Activated naive CD8-positive, alpha-beta T cell treated with anti-CD3 and anti-CD28 coated beads for 36 hours (primary cell): Measurements from ENCODE around the gene PLA2G12A. TPM values are rescaled to one million over a fixed set of nuclear protein-coding genes. Genes with fewer than 3 reads are reported as not detected.

ENCODE experiments used
- DNase-seq: peaks from one replicate; pipeline ENCODE4 v3.0.0; 2021
- H3K27ac Mint-ChIP-seq: one replicate; pipeline ENCODE4 v1.8.0; 2022; ENCODE audit warnings: mild to moderate bottlenecking, moderate library complexity, mixed read lengths
- H3K27me3 Mint-ChIP-seq: one replicate; pipeline ENCODE4 v1.8.0; 2022; ENCODE audit warnings: mild to moderate bottlenecking, mixed read lengths
- H3K36me3 Mint-ChIP-seq: one replicate; pipeline ENCODE4 v1.8.0; 2021; ENCODE audit warnings: mild to moderate bottlenecking, mixed read lengths
- H3K4me1 Mint-ChIP-seq: one replicate; pipeline ENCODE4 v1.8.0; 2021; ENCODE audit warnings: mixed read lengths
- H3K4me3 Mint-ChIP-seq: one replicate; pipeline ENCODE4 v1.8.0; 2022; ENCODE audit warnings: mild to moderate bottlenecking, moderate library complexity, mixed read lengths
- H3K9me3 Mint-ChIP-seq: one replicate; pipeline ENCODE4 v1.8.0; 2022; ENCODE audit warnings: mixed read lengths
- total RNA-seq, 2 experiments: library from RNA; stranded (reverse); gene quantifications; one replicate each; pipeline ENCODE4 v1.2.3, GENCODE V29; 2021

The PLA2G12A gene
- total RNA-seq, 2 experiments from 2014 or later, result 24.0 to 31.2 TPM

DNA sequence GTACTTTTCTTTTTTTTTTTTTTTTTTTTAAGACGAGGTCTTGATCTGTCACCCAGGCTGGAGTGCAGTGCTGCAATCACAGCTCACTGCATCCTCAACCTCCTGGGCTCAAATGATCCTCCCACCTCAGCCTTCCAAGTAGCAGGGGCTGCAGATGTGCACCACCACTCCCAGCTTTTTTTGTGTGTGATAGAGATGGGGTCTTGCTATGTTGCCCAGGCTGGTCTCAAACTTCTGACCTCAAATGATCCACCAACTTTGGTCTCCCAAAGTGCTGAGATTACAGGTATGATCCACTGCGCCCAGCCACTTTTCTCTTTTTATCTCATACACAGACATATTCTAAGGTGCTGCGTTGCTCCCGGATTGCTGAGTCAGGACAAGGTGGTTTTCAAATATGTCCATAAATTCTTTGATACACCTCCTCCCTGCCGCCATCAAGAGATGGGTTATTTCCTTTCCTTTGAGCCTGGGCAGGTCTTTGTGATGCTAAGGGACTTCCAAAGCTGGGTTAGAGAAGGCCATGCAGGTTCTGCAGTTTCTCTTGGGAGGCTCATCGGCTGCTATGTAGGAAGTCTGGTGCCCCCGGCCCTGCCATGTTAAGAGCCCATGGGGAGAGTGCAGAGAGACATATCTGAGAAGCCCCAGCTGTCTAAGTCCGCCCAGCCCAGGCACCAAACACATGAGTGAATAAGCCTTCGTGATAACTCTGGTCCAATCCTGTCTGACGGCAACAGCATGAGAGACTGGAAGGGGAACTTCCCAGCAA lies 8.4 kb upstream of the PLA2G12A start:
- Mint-ChIP-seq H3K9me3 (no peaks in the 10 kb centered on the region), H3K27me3 (peaks cover 4% of the 10 kb centered on the region), H3K4me3 (no peak overlapping the region), H3K36me3 (no peaks in the 10 kb centered on the region), H3K4me1 (no peaks in the 10 kb centered on the region), H3K27ac (no peak overlapping the region)
- no peak for DNase-seq

DNA sequence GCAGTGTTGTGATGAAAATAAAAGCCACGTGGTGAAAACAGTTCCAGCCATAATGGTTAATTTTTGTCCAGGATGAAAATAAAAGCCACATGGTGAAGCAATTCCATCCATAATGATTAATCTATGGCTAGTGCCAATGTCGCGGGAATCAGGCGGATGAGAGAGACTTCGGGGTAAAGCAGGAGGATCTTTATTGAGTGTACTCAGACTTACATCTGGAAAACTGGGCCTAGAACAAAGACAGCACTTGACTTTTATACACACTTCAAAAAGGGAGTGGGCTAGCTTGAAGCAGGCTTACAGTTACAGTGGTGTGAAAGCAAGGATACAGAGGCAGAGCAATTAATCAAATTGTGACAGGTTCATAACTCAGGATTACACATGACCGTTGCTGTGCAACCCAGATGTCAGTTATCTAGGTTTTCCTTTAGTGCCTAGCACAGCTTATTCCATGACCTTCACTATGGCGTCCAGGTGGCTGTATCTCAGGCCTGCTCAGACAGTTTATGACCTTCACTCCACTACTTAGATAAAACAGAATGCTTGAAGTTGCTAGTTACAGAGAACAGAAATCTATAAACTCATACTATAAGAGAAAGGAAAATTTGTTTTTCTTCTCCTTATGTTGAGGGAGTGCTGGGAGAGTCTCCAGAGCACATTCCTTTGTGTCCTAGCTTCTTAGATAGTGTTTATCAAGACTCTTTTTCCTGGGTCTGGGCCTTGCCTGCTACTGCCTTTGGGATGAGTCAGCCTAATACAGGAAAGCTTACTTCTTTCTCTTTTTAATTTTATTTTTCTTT lies 5.9 kb upstream of the PLA2G12A start:
- H3K4me3 Mint-ChIP-seq, result no peak overlapping the region
- H3K4me1 Mint-ChIP-seq, result no peaks in the 10 kb centered on the region
- no peak overlapping the region for H3K27ac Mint-ChIP-seq
- H3K27me3 Mint-ChIP-seq, result peaks cover 4% of the 10 kb centered on the region
- no peaks in the 10 kb centered on the region for H3K9me3 Mint-ChIP-seq
- DNase-seq, result no peak
- no peaks in the 10 kb centered on the region for H3K36me3 Mint-ChIP-seq

DNA sequence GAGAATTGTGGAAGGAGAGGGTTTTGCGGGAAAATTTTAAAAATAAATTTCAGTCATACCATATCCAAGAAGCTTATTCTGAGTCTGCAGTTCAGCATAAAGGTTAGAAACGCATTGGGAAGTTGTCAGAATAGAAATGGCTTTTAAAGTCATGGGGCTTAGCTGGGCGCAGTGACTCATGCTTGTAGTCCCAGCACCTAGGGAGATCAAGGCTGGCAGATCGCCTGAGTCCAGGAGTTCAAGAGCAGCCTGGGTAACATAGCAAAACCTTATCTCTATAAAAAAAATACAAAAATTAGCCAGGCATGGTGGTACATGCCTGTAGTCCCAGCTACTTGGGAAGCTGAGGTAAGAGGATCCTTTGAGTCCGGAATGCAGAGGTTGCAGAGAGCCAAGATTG lies 3.9 kb upstream of the PLA2G12A start:
- no peaks in the 10 kb centered on the region for H3K9me3 Mint-ChIP-seq
- no peak overlapping the region for H3K4me3 Mint-ChIP-seq
- H3K27ac Mint-ChIP-seq, result no peak overlapping the region
- H3K36me3 Mint-ChIP-seq, result no peaks in the 10 kb centered on the region
- no peak for DNase-seq
- H3K4me1 Mint-ChIP-seq, result peaks cover 4% of the 10 kb centered on the region
- H3K27me3 Mint-ChIP-seq, result peaks cover 4% of the 10 kb centered on the region

DNA sequence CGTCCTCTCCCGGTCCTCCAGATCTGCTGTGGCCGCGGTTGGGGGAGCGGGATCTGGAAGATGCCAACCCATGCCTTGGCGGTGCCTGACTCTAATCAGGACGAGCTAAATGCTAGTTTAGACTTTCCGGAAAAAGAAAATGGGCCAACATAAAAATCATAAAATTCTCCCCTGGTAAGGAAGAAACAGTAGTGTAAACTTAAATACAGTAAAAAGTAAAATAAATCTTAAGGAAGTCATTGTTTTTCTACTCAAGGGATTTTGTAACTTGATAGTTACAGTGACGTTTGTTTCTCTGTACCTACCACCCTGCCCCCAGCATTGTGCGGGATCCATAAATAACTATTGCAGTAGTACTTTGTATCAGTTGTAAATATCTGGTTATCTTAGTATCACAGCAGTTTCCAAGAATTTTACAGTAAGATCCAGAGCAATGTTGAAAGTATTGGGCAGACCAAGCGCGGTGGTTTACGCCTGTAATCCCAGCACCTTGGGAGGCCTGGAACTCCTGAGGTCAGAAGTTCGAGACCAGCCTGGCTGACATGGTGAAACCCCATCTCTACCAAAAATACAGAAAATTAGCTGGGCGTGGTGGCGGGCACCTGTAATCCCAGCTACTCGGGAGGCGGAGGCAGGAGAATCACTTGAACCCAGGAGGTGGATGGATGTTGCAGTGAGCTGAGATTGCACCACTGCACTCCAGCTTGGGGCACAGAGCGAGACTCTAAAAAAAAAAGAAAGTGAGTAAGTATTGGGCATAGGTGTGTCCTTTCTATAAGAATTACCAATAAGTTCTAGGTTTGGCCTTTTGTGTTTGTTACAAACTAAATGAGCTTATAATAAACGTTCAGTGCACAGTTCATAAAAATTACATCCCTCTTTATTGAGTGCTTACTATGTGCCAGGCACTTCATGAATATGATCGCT lies 1.0 kb upstream of the PLA2G12A start:
- H3K36me3 Mint-ChIP-seq, result peaks cover 6% of the 10 kb centered on the region

DNA sequence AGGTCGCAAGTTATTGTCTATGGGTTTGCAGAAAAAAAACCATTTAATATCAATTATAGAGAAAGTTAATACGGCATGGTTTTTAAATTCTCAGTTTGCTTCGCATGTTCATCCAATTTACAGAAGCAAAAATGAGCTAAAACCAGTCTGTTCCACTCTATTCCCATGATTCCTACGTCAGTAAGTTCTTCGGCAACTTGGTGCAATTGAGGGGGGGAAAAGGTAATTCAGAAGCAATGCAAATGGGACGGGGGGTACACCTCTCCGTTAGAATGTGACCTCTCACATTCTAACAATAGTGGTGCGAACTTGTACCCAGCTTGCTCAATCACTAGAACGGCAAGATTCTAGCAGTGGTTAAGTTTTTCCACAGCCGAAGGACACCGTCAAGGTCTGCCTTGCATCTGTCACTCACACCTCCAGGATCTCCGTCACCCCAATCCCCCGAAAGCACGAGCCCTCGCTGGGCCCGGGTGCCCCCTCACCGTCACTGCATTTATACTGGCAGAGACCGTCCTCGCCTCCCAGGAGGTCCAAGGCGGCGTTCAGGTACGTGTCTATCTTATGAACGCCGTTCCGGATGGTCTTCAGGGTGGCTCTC lies 653 bp downstream of the PLA2G12A start:
- peak; percentile 57 for DNase-seq

More for the DNA sequence above, 1.0 kb upstream of the PLA2G12A start:
- Mint-ChIP-seq H3K4me3 (peak overlapping the region; percentile 79), H3K27ac (peak overlapping the region; percentile 74), H3K27me3 (no peaks in the 10 kb centered on the region), H3K9me3 (no peaks in the 10 kb centered on the region), H3K4me1 (peaks cover 12% of the 10 kb centered on the region)
- no peak for DNase-seq

DNA sequence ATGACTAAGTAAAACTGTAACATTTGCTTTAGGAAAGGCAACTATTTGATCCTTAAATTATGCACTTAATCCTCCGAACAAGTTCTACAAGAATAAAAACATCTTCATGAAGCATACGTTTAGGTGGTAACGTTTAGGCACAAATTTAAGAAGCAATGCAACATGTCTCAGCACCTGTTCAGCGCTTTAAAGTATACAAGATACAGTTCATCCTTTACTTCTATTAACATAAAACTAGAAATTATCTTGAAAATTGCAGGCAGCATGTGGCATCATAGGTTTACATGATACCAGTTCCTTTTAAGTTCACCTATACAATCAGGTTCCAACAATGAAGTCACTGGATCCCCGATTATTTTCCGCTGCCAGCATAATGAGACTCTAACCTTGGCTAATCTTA lies 1.5 kb downstream of the PLA2G12A start:
- peaks cover 17% of the 10 kb centered on the region for H3K4me1 Mint-ChIP-seq
- no peaks in the 10 kb centered on the region for H3K27me3 Mint-ChIP-seq
- H3K9me3 Mint-ChIP-seq, result no peaks in the 10 kb centered on the region
- peaks cover 8% of the 10 kb centered on the region for H3K36me3 Mint-ChIP-seq
- no peak for DNase-seq
- H3K4me3 Mint-ChIP-seq, result peak overlapping the region; percentile 88
- no peak overlapping the region for H3K27ac Mint-ChIP-seq

More for the DNA sequence above, 653 bp downstream of the PLA2G12A start:
- peaks cover 17% of the 10 kb centered on the region for H3K4me1 Mint-ChIP-seq
- H3K27me3 Mint-ChIP-seq, result no peaks in the 10 kb centered on the region
- H3K36me3 Mint-ChIP-seq, result peaks cover 8% of the 10 kb centered on the region
- peak overlapping the region; percentile 88 for H3K4me3 Mint-ChIP-seq
- no peaks in the 10 kb centered on the region for H3K9me3 Mint-ChIP-seq
- peak overlapping the region; percentile 82 for H3K27ac Mint-ChIP-seq

DNA sequence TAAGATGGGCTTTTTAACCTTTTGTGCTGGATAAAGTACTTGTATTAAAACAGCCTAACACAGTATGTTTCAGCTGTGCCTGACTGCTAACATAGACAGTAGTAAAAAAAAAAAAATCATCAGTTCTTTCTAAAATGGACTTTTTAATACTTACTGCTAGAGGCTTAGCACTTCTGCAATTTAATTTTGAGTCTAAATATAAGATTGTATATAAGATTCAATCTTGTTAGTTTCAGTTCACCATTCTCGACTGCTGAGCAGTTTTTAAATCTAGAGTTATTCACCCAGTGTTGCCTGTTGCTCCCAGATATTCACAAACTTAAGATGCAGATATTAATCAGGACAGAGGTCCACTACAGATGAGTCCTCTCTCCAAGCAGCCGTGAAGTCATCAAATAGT lies 6.8 kb downstream of the PLA2G12A start:
- Mint-ChIP-seq H3K27me3 (no peaks in the 10 kb centered on the region), H3K9me3 (no peaks in the 10 kb centered on the region), H3K36me3 (peaks cover 16% of the 10 kb centered on the region), H3K4me3 (no peak overlapping the region), H3K4me1 (peaks cover 9% of the 10 kb centered on the region), H3K27ac (no peak overlapping the region)
- no peak for DNase-seq

DNA sequence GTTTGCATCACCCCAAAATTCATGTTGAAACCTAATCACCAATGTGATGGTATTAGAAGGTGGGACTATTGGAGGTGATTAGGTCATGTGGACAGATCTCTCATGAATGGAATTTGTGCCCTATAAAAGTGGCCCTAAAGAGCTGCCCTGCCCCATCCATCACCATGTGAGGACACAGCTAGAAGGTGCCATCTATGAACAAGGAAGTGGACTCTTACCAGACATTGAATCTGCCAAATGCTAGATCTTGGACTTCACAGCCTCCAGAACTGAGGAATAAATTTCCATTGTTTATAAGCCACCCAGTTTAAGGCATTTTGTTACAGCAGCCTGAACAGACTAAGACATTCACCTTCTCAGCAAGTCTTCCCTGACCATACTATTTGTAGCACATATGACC lies 7.5 kb downstream of the PLA2G12A start:
- H3K9me3 Mint-ChIP-seq, result no peaks in the 10 kb centered on the region
- DNase-seq, result no peak
- peaks cover 13% of the 10 kb centered on the region for H3K36me3 Mint-ChIP-seq
- H3K27me3 Mint-ChIP-seq, result no peaks in the 10 kb centered on the region
- no peak overlapping the region for H3K27ac Mint-ChIP-seq
- no peak overlapping the region for H3K4me3 Mint-ChIP-seq
- H3K4me1 Mint-ChIP-seq, result peaks cover 5% of the 10 kb centered on the region

DNA sequence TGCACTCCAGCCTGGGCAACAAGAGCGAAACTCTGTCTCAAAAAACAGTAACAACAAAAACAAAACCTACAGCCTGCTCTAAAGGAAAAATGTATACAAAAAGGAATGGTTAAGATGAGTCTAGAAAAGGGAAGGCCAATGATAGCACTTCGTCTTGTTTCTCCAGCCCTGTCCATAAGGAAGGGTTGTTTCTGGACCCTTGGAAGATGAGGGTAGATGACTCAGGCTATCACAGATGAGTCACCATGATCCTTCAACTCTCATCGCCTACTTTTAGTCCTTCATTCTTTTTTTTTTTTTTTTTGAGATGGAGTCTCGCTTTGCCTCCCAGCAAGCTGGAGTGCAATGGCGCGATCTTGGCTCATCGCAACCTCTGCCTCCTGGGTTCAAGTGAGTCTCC lies 8.8 kb downstream of the PLA2G12A start:
- peaks cover 6% of the 10 kb centered on the region for H3K4me1 Mint-ChIP-seq

DNA sequence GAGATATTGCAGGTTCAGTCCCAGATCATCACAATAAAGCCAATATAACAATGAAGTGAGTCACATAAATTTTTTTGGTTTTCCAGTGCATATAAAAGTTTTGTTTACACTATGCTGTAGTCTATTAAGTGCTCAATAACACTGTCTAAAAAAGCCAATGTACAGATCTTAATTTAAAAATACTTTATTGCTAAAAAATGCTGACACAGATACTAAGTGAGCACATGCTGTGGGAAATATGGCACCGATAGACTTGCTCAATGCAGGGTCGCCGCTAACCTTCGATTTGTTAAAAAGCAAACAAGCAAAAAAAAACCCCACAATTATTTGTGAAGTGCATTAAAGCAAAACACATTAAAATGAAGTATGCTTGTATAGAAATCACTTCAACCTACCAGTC lies 10.3 kb downstream of the PLA2G12A start:
- Mint-ChIP-seq H3K4me3 (no peak overlapping the region), H3K27ac (no peak overlapping the region), H3K36me3 (peaks cover 20% of the 10 kb centered on the region), H3K9me3 (no peaks in the 10 kb centered on the region), H3K27me3 (no peaks in the 10 kb centered on the region), H3K4me1 (peaks cover 7% of the 10 kb centered on the region)
- DNase-seq, result no peak

More for the DNA sequence above, 8.8 kb downstream of the PLA2G12A start:
- DNase-seq, result no peak
- Mint-ChIP-seq H3K4me3 (no peak overlapping the region), H3K27ac (no peak overlapping the region), H3K36me3 (peaks cover 20% of the 10 kb centered on the region), H3K27me3 (no peaks in the 10 kb centered on the region), H3K9me3 (no peaks in the 10 kb centered on the region)

DNA sequence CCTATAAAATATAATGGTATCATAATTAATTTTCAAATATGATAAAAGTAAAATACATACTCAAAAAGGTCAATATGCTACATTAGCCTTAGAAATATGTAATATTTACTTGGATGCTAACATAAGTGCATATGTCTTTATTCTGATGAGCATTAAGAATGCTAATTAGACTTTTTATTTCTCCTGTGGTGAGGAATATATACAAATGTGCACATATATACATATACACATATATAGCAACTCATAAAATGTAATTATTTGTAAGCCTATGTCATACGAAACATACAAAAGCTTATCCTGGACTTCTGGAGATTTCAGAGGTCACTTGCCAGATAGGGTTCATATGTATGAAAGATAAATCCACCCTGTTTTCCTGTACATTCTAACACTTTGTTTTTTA lies 11.1 kb downstream of the PLA2G12A start:
- Mint-ChIP-seq H3K4me1 (peaks cover 4% of the 10 kb centered on the region), H3K4me3 (no peak overlapping the region), H3K27me3 (no peaks in the 10 kb centered on the region), H3K27ac (no peak overlapping the region), H3K9me3 (no peaks in the 10 kb centered on the region), H3K36me3 (peaks cover 20% of the 10 kb centered on the region)
- no peak for DNase-seq

DNA sequence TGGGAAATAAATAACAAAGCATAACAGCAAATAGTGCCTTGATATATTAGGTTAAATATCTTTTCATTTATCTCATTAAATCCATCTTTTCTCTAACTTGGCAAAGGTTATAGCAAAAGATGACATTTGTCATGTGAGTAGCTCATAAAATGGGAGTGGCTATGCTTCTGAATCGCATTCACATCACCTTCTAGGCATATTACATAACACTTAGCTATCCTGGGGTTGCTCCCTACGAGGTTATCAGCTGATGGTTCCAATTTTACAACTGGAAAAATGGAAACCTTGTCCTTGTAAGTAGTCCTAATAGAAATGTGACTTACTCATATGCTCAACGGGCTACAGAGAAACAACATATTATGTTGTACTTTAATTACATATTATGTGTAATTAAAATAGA lies 16.4 kb downstream of the PLA2G12A start:
- Mint-ChIP-seq H3K9me3 (no peaks in the 10 kb centered on the region), H3K36me3 (peaks cover 13% of the 10 kb centered on the region), H3K4me1 (peaks cover 4% of the 10 kb centered on the region), H3K27ac (no peak overlapping the region), H3K27me3 (no peaks in the 10 kb centered on the region), H3K4me3 (no peak overlapping the region)
- DNase-seq, result no peak

DNA sequence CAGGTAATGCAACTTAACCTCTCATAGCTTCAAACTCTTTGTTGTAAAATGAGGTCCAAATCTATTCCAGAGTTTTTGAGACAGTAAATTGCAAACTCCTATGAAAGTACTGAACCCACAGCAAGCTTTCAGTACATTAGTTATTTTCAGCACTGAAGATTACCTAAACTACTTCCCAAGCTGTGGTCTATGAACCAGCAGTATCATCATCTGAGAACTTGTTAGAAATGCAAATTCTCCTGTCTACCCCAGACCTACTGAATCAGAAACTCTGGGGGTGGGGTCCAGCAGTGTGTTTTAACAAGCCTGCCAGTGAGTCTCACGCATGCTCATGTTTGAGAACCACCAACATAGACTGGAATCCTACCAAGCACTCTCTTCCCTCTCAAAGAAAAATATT lies 20.9 kb downstream of the PLA2G12A start:
- Mint-ChIP-seq H3K9me3 (no peaks in the 10 kb centered on the region), H3K4me1 (peaks cover 2% of the 10 kb centered on the region)

DNA sequence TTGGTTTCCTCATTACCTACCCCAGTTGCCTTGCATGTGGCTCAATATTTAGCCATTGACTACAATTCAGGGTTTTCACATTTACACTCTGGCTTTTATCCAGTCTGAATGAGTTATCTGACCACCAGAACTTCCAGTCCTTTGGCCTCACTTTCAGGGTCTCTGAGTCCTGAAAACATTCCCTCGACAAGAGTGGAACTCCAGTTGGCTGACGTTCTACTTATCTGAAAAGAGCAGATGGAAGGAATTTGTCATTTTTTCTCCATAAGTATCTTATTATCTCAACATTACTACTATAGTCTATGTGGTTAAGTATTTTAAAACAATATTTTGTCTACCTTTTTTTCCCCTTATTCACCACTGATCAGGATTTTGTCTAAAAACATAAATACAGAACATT lies 21.4 kb downstream of the PLA2G12A start:
- DNase-seq, result no peak
- Mint-ChIP-seq H3K36me3 (peaks cover 1% of the 10 kb centered on the region), H3K27me3 (no peaks in the 10 kb centered on the region), H3K4me3 (no peak overlapping the region), H3K4me1 (peaks cover 7% of the 10 kb centered on the region), H3K27ac (no peak overlapping the region), H3K9me3 (no peaks in the 10 kb centered on the region)

More for the DNA sequence above, 20.9 kb downstream of the PLA2G12A start:
- Mint-ChIP-seq H3K36me3 (peaks cover 1% of the 10 kb centered on the region), H3K4me3 (no peak overlapping the region), H3K27me3 (no peaks in the 10 kb centered on the region), H3K27ac (no peak overlapping the region)
- no peak for DNase-seq
